Endothelial cell of umbilical vein (primary cell): ENCODE measurements around the gene HTR1E. TPM values are rescaled to one million over a fixed set of nuclear protein-coding genes. Genes with fewer than 3 reads are reported as not detected.
"Not testable (repeated sequence)": the region's sequence is repeated elsewhere in the genome, so short reads cannot be mapped to it uniquely, and the experiment has no call there.

Experiments
- BruUV-seq: library from RNA; stranded (reverse); fragments of 400-500 nt; replicated peaks from 2 replicates; lab custom pipeline; 2021; lab: Mats Ljungman, UMichigan
- CTCF ChIA-PET: fragments of 300-600, 350-600 bp; sonication (Branson Sonifier 250); formaldehyde crosslinking; loops from one replicate; lab custom pipeline; 2021; ENCODE audit warnings: antibody characterized with exemption, inconsistent platforms; lab: Charles Lee
- POLR2A ChIA-PET: fragments of 300-600, 350-600 bp; sonication (Branson Sonifier 250); formaldehyde crosslinking; loops from one replicate; lab custom pipeline; 2021; ENCODE audit warnings: antibody characterized with exemption, inconsistent platforms; lab: Charles Lee
- DNase-seq: peaks from one replicate; pipeline ENCODE4 v3.0.0-alpha.2; 2011; ENCODE audit warnings: low read depth, low spot score
- FAIRE-seq: peaks from 2 replicates; lab custom pipeline; 2011; peaks lifted over from hg19 to GRCh38; lab: Jason Lieb, UNC
- H2AFZ ChIP-seq: 2 replicates; pipeline ENCODE4 v1.6.0; 2012; ENCODE audit warnings: low read depth, low read length, control low read depth, inconsistent platforms
- H3K27ac ChIP-seq: 2 replicates; pipeline ENCODE4 v1.5.1; 2011; ENCODE audit warnings: low read depth, mild to moderate bottlenecking, control low read depth, low read length, moderate library complexity; ENCODE audit not compliant: insufficient read depth
- H3K27me3 ChIP-seq, 2 experiments: 2 replicates each; pipeline versions ENCODE4 v1.6.0 to v1.6.1; 2011; ENCODE audit warnings: low read length in 2 of 2, mixed read lengths in 1 of 2; ENCODE audit not compliant: control insufficient read depth in 2 of 2, insufficient read depth in 2 of 2
- H3K36me3 ChIP-seq, 2 experiments: 2 replicates in 1 of 2; 3 replicates in 1 of 2; pipeline ENCODE4 v1.5.1; 2011; ENCODE audit warnings: low read length in 2 of 2, mild to moderate bottlenecking in 1 of 2, moderate library complexity in 1 of 2; ENCODE audit not compliant: control insufficient read depth in 2 of 2, insufficient read depth in 2 of 2; ENCODE audit errors: extremely low read depth in 1 of 2
- H3K4me1 ChIP-seq: 3 replicates; pipeline ENCODE4 v1.5.1; 2011; ENCODE audit warnings: mild to moderate bottlenecking, low read length; ENCODE audit not compliant: control insufficient read depth, insufficient read depth; ENCODE audit errors: extremely low read depth
- H3K4me2 ChIP-seq: 2 replicates; pipeline ENCODE4 v1.6.1; 2011; ENCODE audit warnings: low read length, control low read depth, mixed read lengths; ENCODE audit not compliant: insufficient read depth
- H3K4me3 ChIP-seq, 3 experiments: fragments of 200-600 bp in 1 of 3; sonication (generic), shearing (Covaris generic) in 1 of 3; replicated peaks in 1 of 3; 2 replicates each; pipeline ENCODE4 v1.5.1; 2011 to 2016; ENCODE audit warnings: control low read depth in 3 of 3, low read length in 3 of 3, mild to moderate bottlenecking in 2 of 3, inconsistent platforms in 1 of 3, low read depth in 1 of 3, moderate library complexity in 1 of 3; ENCODE audit not compliant: insufficient read depth in 1 of 3
- H3K79me2 ChIP-seq: 2 replicates; pipeline ENCODE4 v1.6.0; 2012; ENCODE audit warnings: low read length, inconsistent platforms; ENCODE audit not compliant: control insufficient read depth, insufficient read depth
- H3K9ac ChIP-seq: replicated peaks from 2 replicates; pipeline ENCODE3; 2011; ENCODE audit warnings: low read length, control low read depth; ENCODE audit not compliant: insufficient read depth; ENCODE audit errors: extremely low read depth
- H3K9me1 ChIP-seq: replicated peaks from 3 replicates; pipeline ENCODE4 v1.6.0; 2011; ENCODE audit warnings: mild to moderate bottlenecking, low read length; ENCODE audit not compliant: control insufficient read depth, insufficient read depth; ENCODE audit errors: extremely low read depth
- H3K9me3 ChIP-seq: replicated peaks from 2 replicates; pipeline ENCODE4 v1.5.1; 2012; ENCODE audit warnings: low read length, inconsistent platforms; ENCODE audit not compliant: control insufficient read depth, insufficient read depth
- H4K20me1 ChIP-seq: replicated peaks from 2 replicates; pipeline ENCODE3; 2011; ENCODE audit warnings: mild to moderate bottlenecking, low read length; ENCODE audit not compliant: control insufficient read depth, insufficient read depth; ENCODE audit errors: extremely low read depth
- EZH2 ChIP-seq: IDR thresholded peaks from 2 replicates; pipeline ENCODE4 v1.6.1; 2012; ENCODE audit warnings: borderline replicate concordance, low read depth, mild to moderate bottlenecking, moderate library complexity, low read length, inconsistent platforms; ENCODE audit not compliant: severe bottlenecking
- FOS ChIP-seq: IDR thresholded peaks from 2 replicates; pipeline ENCODE4 v1.6.1; 2011; ENCODE audit warnings: mild to moderate bottlenecking, low read length, moderate library complexity, borderline replicate concordance; ENCODE audit not compliant: insufficient read depth
- GATA2 ChIP-seq: IDR thresholded peaks from 2 replicates; pipeline ENCODE4 v1.7.0; 2011; ENCODE audit warnings: low read depth, mild to moderate bottlenecking, moderate library complexity, mixed read lengths, low read length; ENCODE audit not compliant: insufficient read length, insufficient read depth
- MAX ChIP-seq: IDR thresholded peaks from 2 replicates; pipeline ENCODE4 v1.6.1; 2011; ENCODE audit not compliant: insufficient read depth, insufficient read length
- MYC ChIP-seq: IDR thresholded peaks from one replicate; pipeline ENCODE4 v1.6.1; 2011; ENCODE audit warnings: mild to moderate bottlenecking, low read depth, low read length
- POLR2A ChIP-seq: IDR thresholded peaks from 2 replicates; pipeline ENCODE4 v1.6.1; 2012; ENCODE audit warnings: low read depth, mild to moderate bottlenecking, control low read depth, low read length
- POLR2AphosphoS5 ChIP-seq: IDR thresholded peaks from 2 replicates; pipeline ENCODE4 v1.6.1; 2012; ENCODE audit warnings: low read depth, mild to moderate bottlenecking, control low read depth, low read length, moderate library complexity; ENCODE audit not compliant: insufficient read depth
- dilution Hi-C: fragments of 300-500 bp; cut with MboI; formaldehyde crosslinking; loops from one replicate; pipeline ENCODE4 v1.15.0; 2019; ENCODE audit warnings: low sequenced_read_pairs; ENCODE audit not compliant: extremely low pct_ligation_motif_present
- intact Hi-C: fragments of 100-400 bp; cut with micrococcal nuclease; formaldehyde crosslinking; loops from one replicate; pipeline ENCODE4 v1.10.0; 2022
- polyA plus RNA-seq, 4 experiments: library from polyadenylated mRNA; depleted of rRNA in 3 of 4; stranded (reverse) in 3 of 4; unstranded in 1 of 4; fragments of >200 nt; gene quantifications; 2 replicates each; pipeline versions ENCODE4 v1.2.1 to v1.2.3, GENCODE V29; 2011 to 2012; ENCODE audit warnings: missing spikeins in 1 of 4
- total RNA-seq: library from RNA; stranded (reverse); gene quantifications from 2 replicates; pipeline ENCODE4 v1.2.3, GENCODE V29; 2021

HTR1E gene
- total and polyA plus RNA-seq, 2 donors (not counting 3 experiments of a cell fraction or from before 2014, with no cell fraction given): not detected

GRCh38 chr6:86916393-86916792, 20.9 kb upstream of the HTR1E start:
- Histone ChIP-seq H3K27me3 (no peaks in the 10 kb centered on the region), H3K9ac (no peak overlapping the region), H3K4me3 (no peak overlapping the region), H3K9me1 (no peaks in the 10 kb centered on the region), H2AFZ (no peak overlapping the region), H3K79me2 (no peaks in the 10 kb centered on the region), H3K4me2 (no peak overlapping the region), H4K20me1 (no peaks in the 10 kb centered on the region), H3K36me3 (no peaks in the 10 kb centered on the region), H3K9me3 (no peaks in the 10 kb centered on the region), H3K4me1 (no peaks in the 10 kb centered on the region), H3K27ac (no peak overlapping the region)
- FAIRE-seq (no peak), DNase-seq (no peak)
- dilution Hi-C loops: no loop called here
- intact Hi-C loops: no loop called here
- no TSS peak for BruUV-seq
- TF ChIP-seq GATA2 (no peak), POLR2A (no peak), POLR2AphosphoS5 (no peak), MAX (no peak), MYC (no peak), FOS (no peak), EZH2 (no peak)
- ChIA-PET CTCF (no interaction called here), POLR2A (no interaction called here)

- BruUV-seq, H4K20me1 ChIP-seq, CTCF ChIA-PET, dilution Hi-C loops, POLR2A ChIA-PET, H3K79me2 ChIP-seq, DNase-seq, H3K27me3 ChIP-seq, FAIRE-seq, H3K4me2 ChIP-seq, H3K4me1 ChIP-seq, H3K36me3 ChIP-seq, intact Hi-C loops, H3K9ac ChIP-seq, H2AFZ ChIP-seq, H3K9me1 ChIP-seq, H3K9me3 ChIP-seq, H3K27ac ChIP-seq, H3K4me3 ChIP-seq: not testable (repeated sequence)
These were observed 10.2 kb upstream of the HTR1E start for GRCh38 chr6:86927138-86927537.

- H3K4me2 ChIP-seq, H4K20me1 ChIP-seq, H3K9me1 ChIP-seq, H3K27me3 ChIP-seq, POLR2A ChIA-PET, H3K9ac ChIP-seq, intact Hi-C loops, dilution Hi-C loops, H3K79me2 ChIP-seq, BruUV-seq, H3K9me3 ChIP-seq, H3K36me3 ChIP-seq, H3K27ac ChIP-seq, FAIRE-seq, H3K4me1 ChIP-seq, DNase-seq, H3K4me3 ChIP-seq, H2AFZ ChIP-seq, CTCF ChIA-PET: not testable (repeated sequence)
These were observed 9.5 kb upstream of the HTR1E start for GRCh38 chr6:86927859-86928258.
